ENCODE data around the gene BACH2. TPM values are rescaled to one million over a fixed set of nuclear protein-coding genes. Genes with fewer than 3 reads are reported as not detected.
A peak's percentile ranks its signal among the peaks of the same experiment; 100 is the strongest.

The BACH2 gene
- total and polyA plus RNA-seq, 2 donors (not counting 1 experiment from before 2014, with no cell fraction given) = 2.2 to 2.6 TPM

- Histone ChIP-seq H3K4me3 (replicated peaks in 1 of 4; ENCODE audit: control extremely low read depth in 1 of 4, insufficient read depth in 1 of 4, low read depth in 3 of 4, low read length in 4 of 4) (no peak overlapping the region), H2AFZ (ENCODE audit: low read length) (no peak overlapping the region), H3K9ac (ENCODE audit: insufficient read depth, low read length) (no peak overlapping the region), H3K27ac (ENCODE audit: insufficient read depth, low read length) (no peak overlapping the region), H3K27me3 (ENCODE audit: control insufficient read depth, insufficient read depth, low read length) (no peaks in the 10 kb centered on the region), H3K9me3 (ENCODE audit: control insufficient read depth, insufficient read depth, low read depth, low read length) (no peaks in the 10 kb centered on the region), H3K36me3 (ENCODE audit: control insufficient read depth, insufficient read depth, low read length) (no peaks in the 10 kb centered on the region), H3K79me2 (ENCODE audit: control insufficient read depth, insufficient read depth, low read length) (no peaks in the 10 kb centered on the region), H3K4me2 (ENCODE audit: extremely low read depth, insufficient read depth, low read length) (no peak overlapping the region), H4K20me1 (ENCODE audit: control insufficient read depth, extremely low read depth, insufficient read depth, low read length) (no peaks in the 10 kb centered on the region), H3K4me1 (ENCODE audit: control insufficient read depth, extremely low read depth, insufficient read depth, low read length) (no peaks in the 10 kb centered on the region)
- peak in 1 of 2 donors; percentile 59 for DNase-seq (ENCODE audit: low read depth in 2 of 2)
- TF ChIP-seq EZH2 (IDR thresholded peaks at IDR 0.05; ENCODE audit: low read length, missing control alignments) (no peak), CTCF (conservative IDR thresholded peaks at IDR 0.05 in 1 of 2, IDR thresholded peaks at IDR 0.05 in 1 of 2; ENCODE audit: low read depth in 1 of 2, low read length in 2 of 2) (no peak)
These were observed 368.7 kb downstream of the BACH2 start for GRCh38 chr6:89927791-89928550.

DNA sequence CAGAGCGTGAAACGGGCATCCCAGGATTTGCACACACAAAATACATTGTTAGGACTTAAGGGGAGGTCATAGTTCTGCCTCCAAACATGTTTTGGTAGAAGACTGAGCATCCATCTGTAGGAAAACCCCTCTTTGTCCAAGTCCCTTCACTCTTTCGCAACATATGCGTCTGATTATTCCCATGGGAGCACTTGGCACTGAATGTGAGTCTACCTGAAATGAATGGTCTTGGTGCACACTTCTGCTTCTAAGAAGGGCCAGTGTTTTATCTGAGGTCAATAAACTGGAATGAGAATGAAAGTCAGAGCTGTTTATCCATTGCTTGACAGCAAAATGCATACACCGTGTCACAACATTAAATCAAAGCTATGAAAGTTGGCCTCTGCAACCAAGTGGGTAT, 369.4 kb downstream of the BACH2 start:
- no peak overlapping the region for H3K4me2 ChIP-seq (ENCODE audit: extremely low read depth, insufficient read depth, low read length)
- DNase-seq (ENCODE audit: low read depth in 2 of 2) = no peak
- no peaks in the 10 kb centered on the region for H3K4me1 ChIP-seq (ENCODE audit: control insufficient read depth, extremely low read depth, insufficient read depth, low read length)
- no peaks in the 10 kb centered on the region for H3K36me3 ChIP-seq (ENCODE audit: control insufficient read depth, insufficient read depth, low read length)
- TF ChIP-seq EZH2 (IDR thresholded peaks at IDR 0.05; ENCODE audit: low read length, missing control alignments) (no peak), CTCF (conservative IDR thresholded peaks at IDR 0.05 in 1 of 2, IDR thresholded peaks at IDR 0.05 in 1 of 2; ENCODE audit: low read depth in 1 of 2, low read length in 2 of 2) (no peak)
- H3K27me3 ChIP-seq (ENCODE audit: control insufficient read depth, insufficient read depth, low read length) = no peaks in the 10 kb centered on the region
- H3K9ac ChIP-seq (ENCODE audit: insufficient read depth, low read length) = no peak overlapping the region
- H2AFZ ChIP-seq (ENCODE audit: low read length) = no peak overlapping the region
- no peak overlapping the region for H3K4me3 ChIP-seq (replicated peaks in 1 of 4; ENCODE audit: control extremely low read depth in 1 of 4, insufficient read depth in 1 of 4, low read depth in 3 of 4, low read length in 4 of 4)
- no peaks in the 10 kb centered on the region for H3K9me3 ChIP-seq (ENCODE audit: control insufficient read depth, insufficient read depth, low read depth, low read length)
- H4K20me1 ChIP-seq (ENCODE audit: control insufficient read depth, extremely low read depth, insufficient read depth, low read length) = no peaks in the 10 kb centered on the region
- no peaks in the 10 kb centered on the region for H3K79me2 ChIP-seq (ENCODE audit: control insufficient read depth, insufficient read depth, low read length)
- no peak overlapping the region for H3K27ac ChIP-seq (ENCODE audit: insufficient read depth, low read length)

DNA sequence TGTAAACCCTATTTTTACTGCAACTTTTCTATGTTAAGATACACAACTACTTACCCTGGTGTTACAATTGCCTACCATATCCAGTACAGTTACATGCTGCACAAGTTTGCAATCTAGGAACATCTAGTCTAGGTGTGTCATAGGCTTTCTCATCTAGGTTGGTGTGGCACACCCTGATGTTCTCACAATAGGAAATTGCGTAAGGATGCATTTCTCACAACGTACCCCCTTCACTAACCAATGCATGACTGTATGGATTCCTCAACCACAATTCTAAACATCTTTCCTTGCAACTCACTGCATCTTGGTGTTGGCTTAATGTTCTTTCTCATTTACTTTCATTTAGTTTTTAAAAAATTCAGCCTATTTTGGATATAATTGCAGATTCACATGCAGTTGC, 370.8 kb downstream of the BACH2 start:
- Histone ChIP-seq H3K9ac (ENCODE audit: insufficient read depth, low read length) (no peak overlapping the region), H3K4me3 (replicated peaks in 1 of 4; ENCODE audit: control extremely low read depth in 1 of 4, insufficient read depth in 1 of 4, low read depth in 3 of 4, low read length in 4 of 4) (no peak overlapping the region), H3K36me3 (ENCODE audit: control insufficient read depth, insufficient read depth, low read length) (no peaks in the 10 kb centered on the region), H3K4me1 (ENCODE audit: control insufficient read depth, extremely low read depth, insufficient read depth, low read length) (no peaks in the 10 kb centered on the region), H3K9me3 (ENCODE audit: control insufficient read depth, insufficient read depth, low read depth, low read length) (no peaks in the 10 kb centered on the region), H3K4me2 (ENCODE audit: extremely low read depth, insufficient read depth, low read length) (no peak overlapping the region), H3K79me2 (ENCODE audit: control insufficient read depth, insufficient read depth, low read length) (no peaks in the 10 kb centered on the region), H2AFZ (ENCODE audit: low read length) (no peak overlapping the region), H3K27ac (ENCODE audit: insufficient read depth, low read length) (no peak overlapping the region), H3K27me3 (ENCODE audit: control insufficient read depth, insufficient read depth, low read length) (no peaks in the 10 kb centered on the region), H4K20me1 (ENCODE audit: control insufficient read depth, extremely low read depth, insufficient read depth, low read length) (no peaks in the 10 kb centered on the region)
- DNase-seq (ENCODE audit: low read depth in 2 of 2) = peak in 1 of 2 donors; percentile 9
- TF ChIP-seq EZH2 (IDR thresholded peaks at IDR 0.05; ENCODE audit: low read length, missing control alignments) (no peak), CTCF (conservative IDR thresholded peaks at IDR 0.05 in 1 of 2, IDR thresholded peaks at IDR 0.05 in 1 of 2; ENCODE audit: low read depth in 1 of 2, low read length in 2 of 2) (no peak)

All from fibroblast of lung (primary cell).